Progenitor cell of endocrine pancreas (in vitro differentiated cells): ENCODE results near the gene B4GALT1. TPM values are rescaled to one million over a fixed set of nuclear protein-coding genes. Genes with fewer than 3 reads are reported as not detected.

Source experiments
- DNase-seq: peaks from one replicate; pipeline ENCODE4 v3.0.0; 2021; ENCODE audit warnings: low spot score; ENCODE audit not compliant: unreplicated experiment
- H3K27ac Mint-ChIP-seq: 2 replicates; pipeline ENCODE4 v1.8.0; 2021; ENCODE audit warnings: mild to moderate bottlenecking, moderate library complexity, mixed read lengths
- H3K27me3 Mint-ChIP-seq: 2 replicates; pipeline ENCODE4 v1.8.0; 2021; ENCODE audit warnings: mixed read lengths
- H3K36me3 Mint-ChIP-seq: 2 replicates; pipeline ENCODE4 v1.8.0; 2022; ENCODE audit warnings: mixed read lengths; ENCODE audit not compliant: insufficient read depth
- H3K4me1 Mint-ChIP-seq: 2 replicates; pipeline ENCODE4 v1.8.0; 2021; ENCODE audit warnings: low read depth, mixed read lengths
- H3K4me3 Mint-ChIP-seq: 2 replicates; pipeline ENCODE4 v1.8.0; 2021; ENCODE audit warnings: low read depth, mild to moderate bottlenecking, moderate library complexity, mixed read lengths
- H3K9me3 Mint-ChIP-seq: 2 replicates; pipeline ENCODE4 v1.8.0; 2021; ENCODE audit warnings: low read depth, mixed read lengths
- CTCF ChIP-seq: fragments of 200-600 bp; sonication (generic); IDR thresholded peaks from one replicate; pipeline ENCODE4 v1.5.0; 2021; ENCODE audit warnings: antibody characterized with exemption, mild to moderate bottlenecking; ENCODE audit not compliant: unreplicated experiment
- total RNA-seq: library from RNA; stranded (reverse); gene quantifications from 2 replicates; pipeline ENCODE4 v1.2.1, GENCODE V29; 2021

Gene B4GALT1
- total RNA-seq, 1 donor from 2014 or later = 49.9 TPM

GRCh38 chr9:33153666-33154065 lies 13.5 kb downstream of the B4GALT1 start:
- no peak for TF ChIP-seq CTCF
- Mint-ChIP-seq H3K4me1 (peaks cover 14% of the 10 kb centered on the region), H3K27me3 (no peaks in the 10 kb centered on the region), H3K4me3 (no peak overlapping the region), H3K9me3 (peaks cover 10% of the 10 kb centered on the region), H3K36me3 (peaks cover 3% of the 10 kb centered on the region), H3K27ac (peak overlapping the region; percentile 85)
- no peak for DNase-seq

- Mint-ChIP-seq H3K9me3 (peaks cover 10% of the 10 kb centered on the region), H3K4me3 (no peak overlapping the region), H3K27ac (peak overlapping the region; percentile 11), H3K4me1 (peaks cover 7% of the 10 kb centered on the region), H3K36me3 (peaks cover 3% of the 10 kb centered on the region), H3K27me3 (no peaks in the 10 kb centered on the region)
- no peak for TF ChIP-seq CTCF
- no peak for DNase-seq
Observed at GRCh38 chr9:33153001-33153400, 14.1 kb downstream of the B4GALT1 start.

- peak overlapping the region; percentile 19 for H3K27ac Mint-ChIP-seq
- peaks cover 3% of the 10 kb centered on the region for H3K36me3 Mint-ChIP-seq
Observed at GRCh38 chr9:33151601-33152000, 15.5 kb downstream of the B4GALT1 start.

GRCh38 chr9:33151007-33151557 lies 16.1 kb downstream of the B4GALT1 start:
- H3K36me3 Mint-ChIP-seq = peaks cover 3% of the 10 kb centered on the region
- H3K4me3 Mint-ChIP-seq = no peak overlapping the region
- H3K27ac Mint-ChIP-seq = peak overlapping the region; percentile 39
- no peaks in the 10 kb centered on the region for H3K27me3 Mint-ChIP-seq
- no peak for DNase-seq
- peaks cover 10% of the 10 kb centered on the region for H3K9me3 Mint-ChIP-seq
- no peak for TF ChIP-seq CTCF
- peaks cover 5% of the 10 kb centered on the region for H3K4me1 Mint-ChIP-seq

More at GRCh38 chr9:33151601-33152000, 15.5 kb downstream of the B4GALT1 start:
- no peak for DNase-seq
- Mint-ChIP-seq H3K9me3 (peaks cover 10% of the 10 kb centered on the region), H3K4me3 (no peak overlapping the region), H3K4me1 (peaks cover 5% of the 10 kb centered on the region), H3K27me3 (no peaks in the 10 kb centered on the region)
- TF ChIP-seq CTCF = no peak

GRCh38 chr9:33148367-33149014 lies 18.6 kb downstream of the B4GALT1 start:
- Mint-ChIP-seq H3K27ac (no peak overlapping the region), H3K9me3 (peaks cover 5% of the 10 kb centered on the region), H3K4me1 (peaks cover 7% of the 10 kb centered on the region), H3K4me3 (no peak overlapping the region), H3K27me3 (no peaks in the 10 kb centered on the region), H3K36me3 (peaks cover under 1% of the 10 kb centered on the region)
- no peak for TF ChIP-seq CTCF
- no peak for DNase-seq
